Neural progenitor cell (in vitro differentiated cells): ENCODE results near the gene TTC4. TPM values are rescaled to one million over a fixed set of nuclear protein-coding genes. Genes with fewer than 3 reads are reported as not detected.

Experiments used
- DNase-seq: peaks from one replicate; pipeline ENCODE4 v3.0.0-alpha.2; 2016; ENCODE audit warnings: low spot score
- H2AFZ ChIP-seq: fragments of 200-600 bp; sonication (generic); replicated peaks from 2 replicates; pipeline ENCODE4 v1.6.1; 2016; ENCODE audit warnings: antibody characterized with exemption
- H3F3A ChIP-seq: fragments of 200-600 bp; sonication (generic); 2 replicates; pipeline ENCODE4 v1.6.1; 2016; ENCODE audit warnings: antibody characterized with exemption, low read depth
- H3K27ac ChIP-seq: fragments of 200-600 bp; sonication (generic); 2 replicates; pipeline ENCODE4 v1.5.1; 2016; ENCODE audit warnings: mild to moderate bottlenecking
- H3K27me3 ChIP-seq: fragments of 200-600 bp; sonication (generic); 2 replicates; pipeline ENCODE4 v1.6.1; 2016; ENCODE audit warnings: mild to moderate bottlenecking, moderate library complexity
- H3K36me3 ChIP-seq: fragments of 200-600 bp; sonication (generic); 2 replicates; pipeline ENCODE4 v1.5.1; 2016
- H3K4me1 ChIP-seq: fragments of 200-600 bp; sonication (generic); 2 replicates; pipeline ENCODE4 v1.6.1; 2016; ENCODE audit warnings: mixed run types
- H3K4me2 ChIP-seq: fragments of 200-600 bp; sonication (generic); 2 replicates; pipeline ENCODE4 v1.6.1; 2016
- H3K4me3 ChIP-seq: fragments of 200-600 bp; sonication (generic); 2 replicates; pipeline ENCODE4 v1.5.1; 2016
- H3K79me2 ChIP-seq: fragments of 200-600 bp; sonication (generic); 2 replicates; pipeline ENCODE4 v1.6.1; 2016; ENCODE audit warnings: low read depth
- H3K9ac ChIP-seq: fragments of 200-600 bp; sonication (generic); 2 replicates; pipeline ENCODE4 v1.6.1; 2016
- H3K9me3 ChIP-seq: fragments of 200-600 bp; sonication (generic); 2 replicates; pipeline ENCODE4 v1.5.1; 2016; ENCODE audit warnings: low read depth
- H4K20me1 ChIP-seq: fragments of 200-600 bp; sonication (generic); 2 replicates; pipeline ENCODE4 v1.6.1; 2016; ENCODE audit warnings: low read depth
- H3K27ac Mint-ChIP-seq: 3 replicates; pipeline ENCODE4 v1.8.0; 2021; ENCODE audit warnings: mixed read lengths
- H3K27me3 Mint-ChIP-seq: 2 replicates; pipeline ENCODE4 v1.8.0; 2022; ENCODE audit warnings: low read depth, mild to moderate bottlenecking, inconsistent platforms, moderate library complexity, mixed read lengths; ENCODE audit not compliant: insufficient read depth
- H3K36me3 Mint-ChIP-seq: 3 replicates; pipeline ENCODE4 v1.8.0; 2021; ENCODE audit warnings: mixed read lengths
- H3K4me1 Mint-ChIP-seq: 3 replicates; pipeline ENCODE4 v1.8.0; 2021; ENCODE audit warnings: mixed read lengths
- H3K4me3 Mint-ChIP-seq: 3 replicates; pipeline ENCODE4 v1.8.0; 2021; ENCODE audit warnings: mild to moderate bottlenecking, moderate library complexity, mixed read lengths
- H3K9me3 Mint-ChIP-seq: 3 replicates; pipeline ENCODE4 v1.8.0; 2020; ENCODE audit warnings: mixed read lengths
- EZH2 ChIP-seq: fragments of 200-600 bp; sonication (generic); IDR thresholded peaks from 2 replicates; pipeline ENCODE4 v1.6.1; 2017; ENCODE audit warnings: antibody characterized with exemption, mild to moderate bottlenecking, moderate library complexity
- EZH2phosphoT487 ChIP-seq: fragments of 200-600 bp; sonication (generic); IDR thresholded peaks from 2 replicates; pipeline ENCODE4 v1.6.1; 2017; ENCODE audit warnings: antibody characterized with exemption
- total RNA-seq: library from RNA; depleted of rRNA; stranded (reverse); fragments of >200 nt; gene quantifications from 2 replicates; pipeline ENCODE4 v1.2.3, GENCODE V29; 2015; ENCODE audit warnings: low replicate concordance
- TF ChIP-seq, protein P1 (sequence below): fragments of 200-600 bp; sonication (generic); IDR thresholded peaks from 2 replicates; pipeline ENCODE4 v1.5.1; 2017; ENCODE audit warnings: antibody characterized with exemption, mild to moderate bottlenecking

Gene TTC4
- total RNA-seq, 1 donor from 2014 or later, result 37.5 TPM

DNA sequence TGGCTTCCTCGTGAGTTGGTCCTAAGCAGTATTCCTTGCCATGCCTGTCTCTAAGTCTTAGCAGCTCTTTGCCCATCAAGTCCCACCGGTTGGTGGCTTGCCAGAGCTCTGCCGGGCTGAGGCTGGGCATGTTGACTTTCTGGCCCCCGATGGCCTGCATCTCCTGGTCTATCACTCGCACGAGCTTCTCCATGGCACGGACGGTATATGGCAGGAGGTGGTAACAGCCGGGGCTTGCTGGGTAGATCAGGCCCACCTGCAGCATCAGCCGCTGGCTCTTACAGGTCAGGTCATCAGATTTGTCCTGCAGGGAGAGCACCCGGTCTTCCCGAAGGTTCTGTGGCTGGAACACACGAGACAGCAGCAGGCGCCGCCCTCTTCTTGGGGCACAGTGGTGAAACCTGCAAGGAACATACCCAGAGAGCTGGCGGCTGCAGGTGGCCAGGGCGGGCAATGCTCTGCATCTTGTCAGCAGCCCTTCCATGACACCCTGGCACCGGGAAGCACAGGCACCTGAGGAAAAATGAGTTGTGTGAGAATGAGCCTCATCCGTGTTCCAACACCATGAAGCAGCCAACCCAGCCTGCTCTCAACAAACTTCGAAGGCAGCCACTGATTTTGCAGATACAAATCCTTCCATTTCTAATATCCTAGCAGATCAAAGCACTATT, 43.2 kb downstream of the TTC4 start:
- Histone ChIP-seq H3K4me1 (peaks cover 7% of the 10 kb centered on the region), H3K9ac (no peak overlapping the region), H4K20me1 (no peaks in the 10 kb centered on the region), H3K27ac (no peak overlapping the region), H3K36me3 (no peaks in the 10 kb centered on the region), H3K79me2 (peaks cover 17% of the 10 kb centered on the region), H2AFZ (no peak overlapping the region), H3K27me3 (no peaks in the 10 kb centered on the region), H3K4me2 (no peak overlapping the region), H3K4me3 (no peak overlapping the region), H3F3A (no peaks in the 10 kb centered on the region), H3K9me3 (no peaks in the 10 kb centered on the region)
- Mint-ChIP-seq H3K4me3 (no peak overlapping the region), H3K27ac (no peak overlapping the region), H3K36me3 (peaks cover 8% of the 10 kb centered on the region), H3K27me3 (peaks cover 5% of the 10 kb centered on the region), H3K4me1 (peaks cover 9% of the 10 kb centered on the region), H3K9me3 (no peaks in the 10 kb centered on the region)
- TF ChIP-seq, protein P1, sequence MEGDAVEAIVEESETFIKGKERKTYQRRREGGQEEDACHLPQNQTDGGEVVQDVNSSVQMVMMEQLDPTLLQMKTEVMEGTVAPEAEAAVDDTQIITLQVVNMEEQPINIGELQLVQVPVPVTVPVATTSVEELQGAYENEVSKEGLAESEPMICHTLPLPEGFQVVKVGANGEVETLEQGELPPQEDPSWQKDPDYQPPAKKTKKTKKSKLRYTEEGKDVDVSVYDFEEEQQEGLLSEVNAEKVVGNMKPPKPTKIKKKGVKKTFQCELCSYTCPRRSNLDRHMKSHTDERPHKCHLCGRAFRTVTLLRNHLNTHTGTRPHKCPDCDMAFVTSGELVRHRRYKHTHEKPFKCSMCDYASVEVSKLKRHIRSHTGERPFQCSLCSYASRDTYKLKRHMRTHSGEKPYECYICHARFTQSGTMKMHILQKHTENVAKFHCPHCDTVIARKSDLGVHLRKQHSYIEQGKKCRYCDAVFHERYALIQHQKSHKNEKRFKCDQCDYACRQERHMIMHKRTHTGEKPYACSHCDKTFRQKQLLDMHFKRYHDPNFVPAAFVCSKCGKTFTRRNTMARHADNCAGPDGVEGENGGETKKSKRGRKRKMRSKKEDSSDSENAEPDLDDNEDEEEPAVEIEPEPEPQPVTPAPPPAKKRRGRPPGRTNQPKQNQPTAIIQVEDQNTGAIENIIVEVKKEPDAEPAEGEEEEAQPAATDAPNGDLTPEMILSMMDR, result no peak
- TF ChIP-seq EZH2phosphoT487 (no peak), EZH2 (no peak)
- DNase-seq, result no peak

DNA sequence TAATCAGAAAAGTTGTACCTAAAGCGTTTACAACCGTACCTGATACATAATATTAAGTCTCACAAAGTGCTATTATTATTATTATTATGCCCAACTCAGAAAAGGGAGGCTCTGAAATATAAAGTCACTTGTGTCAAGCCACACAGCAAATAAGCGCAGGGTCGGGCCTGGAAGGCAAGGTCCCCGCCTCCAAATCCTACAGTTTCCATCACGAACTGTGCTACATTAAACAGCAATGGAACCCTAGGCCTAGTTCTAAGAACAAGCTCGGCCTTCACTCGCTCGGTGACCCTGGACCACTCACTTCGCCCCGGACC, 48.1 kb downstream of the TTC4 start:
- Histone ChIP-seq H3K27me3 (no peaks in the 10 kb centered on the region), H3F3A (no peaks in the 10 kb centered on the region), H3K4me2 (peak overlapping the region; percentile 95), H3K79me2 (peaks cover 21% of the 10 kb centered on the region), H2AFZ (peak overlapping the region; percentile 59), H3K27ac (no peak overlapping the region), H3K36me3 (no peaks in the 10 kb centered on the region), H3K9ac (peak overlapping the region; percentile 77), H3K9me3 (no peaks in the 10 kb centered on the region), H3K4me1 (peaks cover 12% of the 10 kb centered on the region), H4K20me1 (no peaks in the 10 kb centered on the region), H3K4me3 (peak overlapping the region; percentile 79)
- no peak for DNase-seq
- no peaks in the 10 kb centered on the region for H3K9me3 Mint-ChIP-seq
- H3K36me3 Mint-ChIP-seq, result no peaks in the 10 kb centered on the region
- peak overlapping the region; percentile 72 for H3K27ac Mint-ChIP-seq
- peak overlapping the region; percentile 95 for H3K4me3 Mint-ChIP-seq
- H3K4me1 Mint-ChIP-seq, result peaks cover 15% of the 10 kb centered on the region
- TF ChIP-seq EZH2phosphoT487 (no peak), EZH2 (no peak)
- TF ChIP-seq, protein P1, result no peak
- peaks cover 9% of the 10 kb centered on the region for H3K27me3 Mint-ChIP-seq

DNA sequence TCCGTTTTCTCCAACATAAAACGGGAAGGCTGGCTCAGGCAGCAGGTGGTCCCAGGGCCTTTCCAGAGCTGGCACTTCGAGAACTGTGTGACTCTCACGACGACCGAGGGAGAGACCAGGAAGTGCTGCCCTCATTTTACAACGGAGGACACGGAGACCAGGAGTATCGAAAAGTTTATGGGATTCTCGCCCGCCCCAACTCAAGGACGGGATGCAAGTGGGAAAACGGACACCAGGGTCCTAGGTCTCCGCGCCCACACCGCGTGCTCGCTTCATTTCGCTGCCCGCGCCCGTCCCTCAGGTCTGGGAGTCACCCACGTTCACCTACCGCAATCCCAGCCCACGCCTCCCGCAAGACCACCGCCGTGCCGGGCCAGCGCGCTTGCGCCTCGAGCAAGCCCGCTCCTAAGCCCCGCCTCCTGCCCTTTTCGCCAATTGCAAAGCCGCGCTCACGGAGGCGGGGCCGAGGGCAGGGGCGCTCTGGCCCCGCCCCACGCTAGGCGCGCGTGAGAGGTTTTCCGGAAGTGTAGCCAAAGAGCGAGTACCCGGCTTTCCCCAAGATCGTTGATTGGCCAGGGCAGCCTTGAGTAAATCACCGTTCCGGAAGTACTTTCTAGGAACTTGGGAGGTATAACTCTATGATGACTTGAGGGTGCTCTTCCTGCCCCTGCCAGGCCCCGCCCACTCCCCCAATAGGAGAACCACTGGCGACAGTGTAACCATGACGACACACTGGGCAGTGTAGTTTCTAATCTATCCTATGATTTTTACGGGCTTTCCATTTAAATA, 48.7 kb downstream of the TTC4 start, which contains the start of gene PARS2:
TSS of gene PARS2 (minus strand) at position 391 of the 789 bp plus-strand sequence. CDS start 5,362 bp downstream, outside the sequence.
- H3K4me3 Mint-ChIP-seq, result peak within 1 kb of the TSS; percentile 95
- Histone ChIP-seq H3K27me3 (no peaks in the 10 kb centered on the region), H3K4me3 (peak within 1 kb of the TSS; percentile 79), H3K9ac (peak within 1 kb of the TSS; percentile 77), H3K4me1 (peaks cover 12% of the 10 kb centered on the region), H3K9me3 (no peaks in the 10 kb centered on the region), H3K4me2 (peak within 1 kb of the TSS; percentile 95), H4K20me1 (no peaks in the 10 kb centered on the region), H3K27ac (no peak within 1 kb of the TSS), H3K79me2 (peaks cover 21% of the 10 kb centered on the region), H3K36me3 (no peaks in the 10 kb centered on the region), H2AFZ (peak within 1 kb of the TSS; percentile 59), H3F3A (no peaks in the 10 kb centered on the region)
- peaks cover 15% of the 10 kb centered on the region for H3K4me1 Mint-ChIP-seq
- peak within 1 kb of the TSS; percentile 72 for H3K27ac Mint-ChIP-seq
- peaks cover 9% of the 10 kb centered on the region for H3K27me3 Mint-ChIP-seq
- TF ChIP-seq EZH2 (no peak), EZH2phosphoT487 (no peak)
- TF ChIP-seq, protein P1, result no peak
- DNase-seq, result peak; percentile 100
- no peaks in the 10 kb centered on the region for H3K9me3 Mint-ChIP-seq
- no peaks in the 10 kb centered on the region for H3K36me3 Mint-ChIP-seq
